HG02870 (cell line): ENCODE measurements around the gene SLC51A.
"Not testable (repeated sequence)": the region's sequence is repeated elsewhere in the genome, so short reads cannot be mapped to it uniquely, and the experiment has no call there.

ENCODE experiments used
- ATAC-seq: cut with Tn5 transposase; IDR thresholded peaks from one replicate; pipeline ENCODE4 v1.9.1; 2021; ENCODE audit warnings: mild to moderate bottlenecking, moderate library complexity; ENCODE audit not compliant: unreplicated experiment

The SLC51A gene

GRCh38 chr3:196216089-196216564 is at the start of gene SLC51A:
SLC51A (plus strand) TSS chr3:196216534; CDS start chr3:196216713, 179 bp downstream.
- no peak for ATAC-seq

- no peak for ATAC-seq
These were observed 49.6 kb upstream of the SLC51A start for GRCh38 chr3:196166741-196167140.

GRCh38 chr3:196168808-196169391 is 47.4 kb upstream of the SLC51A start:
- ATAC-seq = no peak

- no peak for ATAC-seq
These were observed 46.5 kb upstream of the SLC51A start for GRCh38 chr3:196169836-196170240.

- ATAC-seq = not testable (repeated sequence)
These were observed 46.0 kb upstream of the SLC51A start for GRCh38 chr3:196170296-196170695.

GRCh38 chr3:196174652-196175051 is 41.7 kb upstream of the SLC51A start:
- ATAC-seq = no peak

GRCh38 chr3:196175116-196175625 is 41.2 kb upstream of the SLC51A start:
- ATAC-seq = no peak

- no peak for ATAC-seq
These were observed 40.6 kb upstream of the SLC51A start for GRCh38 chr3:196175722-196176121.

GRCh38 chr3:196177567-196177966 is 38.8 kb upstream of the SLC51A start:
- ATAC-seq = no peak

- no peak for ATAC-seq
These were observed 38.4 kb upstream of the SLC51A start for GRCh38 chr3:196177967-196178366.

GRCh38 chr3:196178993-196179379 is 37.3 kb upstream of the SLC51A start:
- ATAC-seq = no peak

GRCh38 chr3:196179380-196180308 is 36.7 kb upstream of the SLC51A start:
- peak; percentile 59 for ATAC-seq

- ATAC-seq = no peak
These were observed 36.0 kb upstream of the SLC51A start for GRCh38 chr3:196180346-196180745.

GRCh38 chr3:196181127-196181546 is 35.2 kb upstream of the SLC51A start:
- no peak for ATAC-seq

- ATAC-seq = not testable (repeated sequence)
These were observed 32.2 kb upstream of the SLC51A start for GRCh38 chr3:196184169-196184432.

- ATAC-seq = no peak
These were observed 31.5 kb upstream of the SLC51A start for GRCh38 chr3:196184881-196185280.

- peak; percentile 39 for ATAC-seq
These were observed 29.4 kb upstream of the SLC51A start for GRCh38 chr3:196186651-196187573.

GRCh38 chr3:196189566-196190347 is 26.6 kb upstream of the SLC51A start:
- ATAC-seq = no peak

GRCh38 chr3:196192036-196192523 is 24.3 kb upstream of the SLC51A start:
- no peak for ATAC-seq

- ATAC-seq = no peak
These were observed 23.7 kb upstream of the SLC51A start for GRCh38 chr3:196192524-196193051.
